AG08396 (cell line): ENCODE measurements around the gene TEX29.

Experiments
- DNase-seq: peaks from one replicate; pipeline ENCODE4 v3.0.0; 2012; ENCODE audit warnings: low spot score, mixed read lengths

Gene TEX29

GRCh38 chr13:111319998-111320911 is at the start of gene TEX29:
TEX29 (plus strand) TSS chr13:111320642; CDS start chr13:111320891, 249 bp downstream.
- no peak for DNase-seq

DNA sequence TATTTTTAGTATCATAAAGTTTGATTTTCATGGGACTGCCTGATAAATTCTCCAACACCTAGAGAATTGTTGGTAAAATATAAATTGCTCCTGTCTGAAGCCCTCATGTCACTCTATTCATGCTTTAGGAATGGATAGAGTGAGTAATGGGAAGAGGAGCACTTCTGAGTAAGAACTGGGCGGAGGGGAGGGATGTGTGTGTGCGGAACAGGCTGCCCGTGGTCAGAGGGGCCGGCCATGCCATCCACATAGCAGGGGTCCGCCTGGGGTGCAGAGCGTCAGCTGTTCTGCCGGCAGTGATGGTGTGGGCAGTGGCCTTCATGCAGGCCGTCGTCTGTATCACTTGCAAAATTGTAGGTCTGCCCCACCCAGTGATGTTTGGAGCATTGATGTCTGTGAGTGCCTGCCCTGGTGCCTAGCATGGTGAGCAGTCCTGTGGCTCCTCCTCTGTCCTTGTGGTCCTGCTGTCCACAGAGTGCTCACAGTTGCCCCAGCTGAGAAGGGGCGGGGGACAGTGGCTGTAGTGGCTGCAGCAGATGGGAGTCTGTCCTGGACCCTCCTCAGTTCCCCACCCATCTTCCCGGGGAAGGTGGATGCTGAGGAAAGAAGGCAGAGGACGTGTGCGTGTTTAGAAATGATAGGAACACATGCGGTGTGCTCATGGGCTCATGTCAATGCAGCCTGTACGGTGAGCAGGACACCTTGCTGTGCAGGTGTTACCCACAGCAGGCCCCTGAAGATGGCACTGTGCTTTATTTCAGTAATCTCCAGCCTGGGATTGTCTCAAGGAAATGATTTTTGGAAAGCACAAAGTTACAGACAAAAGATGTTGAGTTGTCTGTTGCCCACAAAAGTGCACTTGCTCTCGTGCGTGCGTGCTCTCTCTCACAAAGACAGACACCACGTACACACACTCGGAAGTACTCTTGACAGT is 49.4 kb upstream of the TEX29 start:
- peak; percentile 44 for DNase-seq

DNA sequence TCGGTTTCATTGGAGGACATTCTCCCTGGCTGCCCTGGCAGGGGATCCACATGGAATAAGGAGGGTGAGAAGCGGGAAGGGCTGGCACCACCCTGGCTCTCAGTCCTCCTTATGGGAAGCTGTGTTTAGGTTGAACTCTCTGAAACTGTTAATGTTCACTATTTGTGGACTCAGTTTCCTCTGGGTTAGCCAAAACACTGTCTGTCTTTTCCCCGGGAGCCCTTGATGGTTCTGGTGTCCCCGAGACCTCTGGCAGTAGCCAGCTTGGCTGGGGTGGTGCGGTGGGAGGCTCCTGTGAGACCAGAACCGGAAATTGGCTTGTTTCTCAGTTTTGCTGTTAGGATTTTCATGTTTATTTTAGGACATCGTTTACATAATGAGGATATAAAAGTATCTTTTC is 48.3 kb upstream of the TEX29 start:
- DNase-seq = no peak

GRCh38 chr13:111275382-111275781 is 45.1 kb upstream of the TEX29 start:
- DNase-seq = no peak

DNA sequence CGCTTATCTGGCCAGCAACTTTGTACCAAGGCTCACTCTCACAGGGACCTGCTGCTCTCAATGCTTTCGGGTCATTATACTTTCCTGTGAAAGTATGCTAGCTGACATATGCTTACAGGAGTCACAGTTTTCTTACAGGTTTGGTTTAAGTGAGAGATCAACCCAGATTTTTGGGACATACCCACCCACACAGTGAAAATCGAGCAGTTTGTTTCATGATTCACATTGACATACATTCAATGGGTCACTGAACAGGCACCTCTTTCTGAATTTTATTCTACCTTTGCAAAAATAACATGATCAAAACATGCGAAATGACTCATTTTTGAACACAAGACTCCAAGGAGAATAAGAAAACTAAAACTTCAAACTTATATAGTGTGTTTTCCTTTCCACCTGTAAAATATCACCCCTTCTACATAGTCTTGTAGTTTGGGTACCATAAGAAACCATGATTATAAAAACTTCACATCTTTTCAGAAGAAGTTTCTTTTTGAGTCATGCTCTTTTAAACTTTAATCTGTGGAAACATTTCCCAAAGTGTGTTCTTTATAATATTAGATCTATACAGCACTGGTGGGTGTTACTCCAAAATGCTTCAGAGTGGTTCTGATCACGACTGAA is 44.3 kb upstream of the TEX29 start:
- DNase-seq = no peak

DNA sequence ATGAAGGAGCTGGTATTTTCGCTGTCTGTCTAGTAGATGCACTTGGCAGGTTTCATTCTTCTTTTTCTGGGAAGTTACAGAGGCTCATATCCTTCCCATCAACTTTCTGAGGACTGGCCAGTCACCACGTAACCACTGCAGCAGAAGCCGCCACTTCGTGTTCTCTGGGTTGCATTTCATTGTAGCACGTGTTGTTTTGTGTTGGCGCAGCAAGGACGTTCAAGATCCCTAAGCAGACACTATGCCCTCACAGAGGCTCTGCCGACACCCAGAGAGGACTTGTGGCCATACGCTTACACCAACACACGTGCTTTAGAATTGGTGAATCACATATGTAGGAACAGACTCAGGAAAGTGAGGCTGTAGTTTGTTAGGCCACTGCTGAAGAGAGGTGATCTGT is 42.2 kb upstream of the TEX29 start:
- DNase-seq = no peak

GRCh38 chr13:111278743-111279652 is 41.4 kb upstream of the TEX29 start:
- DNase-seq = no peak

- DNase-seq = no peak
These were observed 40.2 kb upstream of the TEX29 start for GRCh38 chr13:111280226-111280625.

DNA sequence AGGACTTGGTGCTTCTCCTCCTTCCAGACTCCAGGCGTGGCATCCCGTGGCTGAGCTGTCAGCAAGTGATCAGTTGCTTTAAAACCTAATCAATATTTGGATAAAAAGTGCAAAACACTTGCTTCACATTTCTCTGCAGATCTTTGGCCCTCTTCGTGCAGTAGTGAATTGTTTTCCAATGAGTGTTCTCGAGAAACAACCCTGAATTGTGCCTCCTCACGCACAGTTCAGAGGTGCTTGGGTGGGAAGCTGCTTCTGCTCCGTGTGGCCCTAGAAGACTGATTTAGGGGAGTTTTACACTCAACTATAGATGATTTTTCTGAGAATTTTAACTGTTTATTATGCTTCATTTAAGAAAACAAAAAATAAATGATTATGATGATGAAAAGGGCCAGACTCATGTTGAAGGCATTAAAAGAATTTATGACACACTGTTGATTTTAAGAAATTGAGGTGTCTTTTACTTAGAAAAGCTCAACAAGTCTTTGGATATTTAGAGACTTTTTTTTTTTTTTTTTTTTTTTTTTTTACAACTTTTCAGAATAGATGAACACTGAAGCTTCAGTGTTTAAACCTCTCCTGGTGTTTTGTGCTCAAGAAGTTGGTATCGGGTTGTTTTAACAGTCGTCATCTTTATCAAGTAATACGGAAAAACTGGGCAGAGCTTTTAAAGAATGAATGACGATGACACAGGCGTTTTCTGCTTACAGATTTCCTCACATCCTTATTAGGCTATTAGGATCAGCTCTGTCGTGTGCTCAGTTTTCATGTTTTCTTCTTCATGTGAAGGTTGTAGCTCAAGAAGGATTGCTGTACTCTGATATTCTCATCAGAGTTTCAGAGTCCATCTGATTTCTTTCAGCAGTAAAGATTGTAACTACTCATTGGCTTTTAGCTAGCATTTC is 39.5 kb upstream of the TEX29 start:
- peak; percentile 65 for DNase-seq

GRCh38 chr13:111281751-111282311 is 38.6 kb upstream of the TEX29 start:
- DNase-seq = peak; percentile 56

GRCh38 chr13:111282425-111282824 is 38.0 kb upstream of the TEX29 start:
- no peak for DNase-seq

- DNase-seq = no peak
These were observed 37.4 kb upstream of the TEX29 start for GRCh38 chr13:111282997-111283396.

GRCh38 chr13:111283457-111283856 is 37.0 kb upstream of the TEX29 start:
- no peak for DNase-seq

DNA sequence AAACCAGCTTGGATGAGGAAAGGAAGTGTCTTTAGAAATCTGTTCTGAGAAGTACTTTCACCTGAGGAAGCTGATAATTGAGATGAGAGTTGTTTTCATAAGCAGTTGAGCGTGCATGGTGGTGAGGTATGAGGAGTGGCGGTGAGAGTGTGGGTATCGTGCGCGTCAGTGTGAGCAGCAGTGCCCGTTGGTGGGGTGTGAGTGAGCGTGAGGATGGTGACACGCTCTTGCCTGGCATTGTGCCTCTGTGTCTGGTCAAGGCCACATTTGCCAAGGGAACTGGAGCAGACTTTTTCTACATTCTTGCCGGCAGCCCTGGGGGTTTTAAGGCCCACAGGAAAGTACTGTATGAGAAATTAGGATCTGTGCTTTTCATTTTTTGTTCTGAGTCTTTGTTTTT is 36.5 kb upstream of the TEX29 start:
- DNase-seq = no peak

GRCh38 chr13:111284565-111284964 is 35.9 kb upstream of the TEX29 start:
- DNase-seq = no peak

DNA sequence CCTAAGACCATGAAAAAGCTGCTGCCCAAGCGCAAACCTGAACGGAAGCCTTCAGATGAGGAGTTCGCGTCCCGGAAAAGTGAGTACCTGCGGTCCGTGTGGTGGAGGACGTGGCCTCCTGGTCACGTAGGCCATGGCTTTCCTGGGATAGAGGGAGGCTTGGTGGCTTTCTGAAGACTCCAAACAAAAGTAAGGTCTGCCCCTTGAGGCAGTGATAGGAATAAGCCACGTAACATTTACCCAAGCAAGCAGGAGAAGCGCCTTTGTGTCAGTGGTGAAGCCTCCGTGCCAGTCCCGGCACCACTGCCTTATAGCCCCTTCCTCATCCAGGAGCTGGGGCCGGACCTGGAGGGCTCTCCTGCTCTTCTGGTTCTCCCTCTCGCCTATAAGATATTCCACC is 34.3 kb upstream of the TEX29 start:
- DNase-seq = no peak

DNA sequence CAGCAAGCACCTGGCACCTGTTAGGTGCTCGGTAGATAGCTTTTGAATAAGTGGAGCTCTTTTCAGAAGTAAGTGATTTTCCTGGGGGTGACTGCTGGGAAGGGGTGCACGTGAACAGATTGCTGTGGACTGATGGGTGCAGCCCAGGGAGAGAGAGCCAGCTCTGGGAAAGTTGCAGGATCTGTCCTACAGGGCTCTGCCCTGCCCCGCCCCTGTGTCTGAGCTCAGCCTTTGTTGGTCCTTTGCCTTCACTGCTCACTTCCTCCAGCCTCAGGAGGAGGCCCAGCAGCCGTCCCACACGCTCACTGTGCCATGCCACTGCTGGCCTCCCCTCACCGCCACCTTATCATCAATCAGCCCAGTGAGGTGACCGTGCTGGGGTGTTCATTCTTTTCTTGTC is 33.7 kb upstream of the TEX29 start:
- DNase-seq = no peak

- no peak for DNase-seq
These were observed 33.2 kb upstream of the TEX29 start for GRCh38 chr13:111287201-111287600.

DNA sequence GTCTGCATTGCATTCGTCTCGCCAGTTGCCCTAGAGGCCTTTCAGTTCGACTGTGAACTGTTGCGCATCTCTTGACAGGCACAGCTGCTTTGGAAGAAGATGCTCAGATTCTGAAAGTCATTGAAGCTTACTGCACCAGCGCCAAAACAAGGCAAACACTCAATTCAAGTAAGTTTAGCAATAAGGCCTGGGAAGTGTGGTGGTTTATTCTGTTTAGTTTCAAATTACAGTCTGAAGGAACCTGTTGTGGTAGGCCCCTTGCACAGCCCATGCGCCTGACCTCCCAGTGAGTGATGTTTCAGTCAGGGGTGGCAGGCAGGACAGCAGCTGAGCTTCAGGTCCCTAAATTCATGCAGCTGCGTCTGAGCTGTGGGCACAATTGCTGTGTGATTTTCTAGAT is 32.2 kb upstream of the TEX29 start:
- no peak for DNase-seq

GRCh38 chr13:111289251-111289650 is 31.2 kb upstream of the TEX29 start:
- no peak for DNase-seq
